K562 (cell line): Measurements from ENCODE around the gene CFAP410. TPM values are rescaled to one million over a fixed set of nuclear protein-coding genes. Genes with fewer than 3 reads are reported as not detected.
A peak's percentile ranks its signal among the peaks of the same experiment; 100 is the strongest.

Source experiments
- ATAC-seq: fragments of 200-7000 bp; cut with Tn5 transposase; 3 replicates; pipeline ENCODE4 v1.9.1; 2020; ENCODE audit warnings: moderate library complexity
- BruUV-seq: library from RNA; stranded (reverse); fragments of 400-500 nt; replicated peaks from 2 replicates; lab custom pipeline; 2021; lab: Mats Ljungman, UMichigan
- CTCF ChIA-PET: fragments of 300-600 bp; formaldehyde crosslinking; extraction: SDS; loops from one replicate; lab custom pipeline; 2021; ENCODE audit warnings: low intra/inter-chr PET ratio; lab: Yijun Ruan, JAX
- POLR2A ChIA-PET: fragments of 300-600, 350-650 bp; sonication (Branson Sonifier 250); formaldehyde crosslinking; extraction: SDS; loops from one replicate; lab custom pipeline; 2021; ENCODE audit warnings: antibody characterized with exemption, inconsistent platforms; lab: Yijun Ruan, JAX
- DNase-seq, 4 experiments: peaks; one replicate each; pipeline versions ENCODE4 v3.0.0 to v3.0.0-alpha.2; 2011 to 2018; ENCODE audit warnings: low spot score in 3 of 4, mixed read lengths in 3 of 4; ENCODE audit errors: extremely low read depth in 1 of 4
- FAIRE-seq: peaks from 2 replicates; lab custom pipeline; 2011; peaks lifted over from hg19 to GRCh38; lab: Jason Lieb, UNC
- H2AFZ ChIP-seq: 2 replicates; pipeline ENCODE4 v1.6.0; 2011; ENCODE audit warnings: low read depth, low read length, control low read depth, inconsistent platforms
- H3K27ac ChIP-seq: fragments of 200-600 bp; 3 replicates; pipeline ENCODE4 v1.8.0; 2011; ENCODE audit warnings: low read depth, mild to moderate bottlenecking, control low read depth, inconsistent platforms, low read length, moderate library complexity, mixed read lengths; ENCODE audit errors: extremely low read depth
- H3K27me3 ChIP-seq, 2 experiments: fragments of 300-600 bp in 1 of 2; 2 replicates in 1 of 2; 3 replicates in 1 of 2; pipeline versions ENCODE4 v1.6.0 to v1.8.0; 2011; ENCODE audit warnings: inconsistent platforms in 2 of 2, low read length in 2 of 2, mild to moderate bottlenecking in 1 of 2, mixed read lengths in 1 of 2, moderate library complexity in 1 of 2; ENCODE audit not compliant: control insufficient read depth in 2 of 2, insufficient read depth in 2 of 2
- H3K36me3 ChIP-seq: fragments of 300-600 bp; 3 replicates; pipeline ENCODE4 v1.8.0; 2011; ENCODE audit warnings: mild to moderate bottlenecking, low read length, inconsistent platforms; ENCODE audit not compliant: control insufficient read depth, insufficient read depth
- H3K4me1 ChIP-seq, 2 experiments: fragments of 200-600 bp in 1 of 2; replicated peaks in 1 of 2; 2 replicates in 1 of 2; 3 replicates in 1 of 2; pipeline versions ENCODE4 v1.5.1 to v1.8.0; 2011; ENCODE audit warnings: inconsistent platforms in 2 of 2, low read length in 2 of 2, mild to moderate bottlenecking in 1 of 2, mixed read lengths in 1 of 2, moderate library complexity in 1 of 2; ENCODE audit not compliant: control insufficient read depth in 2 of 2, insufficient read depth in 2 of 2
- H3K4me2 ChIP-seq: 2 replicates; pipeline ENCODE4 v1.6.1; 2011; ENCODE audit warnings: low read length, control low read depth, inconsistent platforms, mixed read lengths; ENCODE audit not compliant: insufficient read depth
- H3K4me3 ChIP-seq: fragments of 200-600 bp; sonication (generic), shearing (Covaris generic); 2 replicates; pipeline ENCODE4 v1.5.1; 2016; ENCODE audit warnings: control low read depth, inconsistent platforms
- H3K79me2 ChIP-seq: fragments of 200-600 bp; 3 replicates; pipeline ENCODE4 v1.8.0; 2011; ENCODE audit warnings: low read length, inconsistent platforms; ENCODE audit not compliant: control insufficient read depth, insufficient read depth
- H3K9ac ChIP-seq, 2 experiments: 2 replicates each; pipeline versions ENCODE4 v1.6.0 to v1.6.1; 2011; ENCODE audit warnings: low read depth in 2 of 2, low read length in 2 of 2, control low read depth in 1 of 2, inconsistent platforms in 1 of 2, mild to moderate bottlenecking in 1 of 2, mixed read lengths in 1 of 2; ENCODE audit not compliant: insufficient read depth in 1 of 2
- H3K9me1 ChIP-seq: one replicate; pipeline ENCODE4 v1.6.0; 2011; ENCODE audit warnings: inconsistent platforms, mild to moderate bottlenecking, low read length, moderate library complexity; ENCODE audit not compliant: control insufficient read depth, insufficient read depth
- H3K9me3 ChIP-seq: replicated peaks from 2 replicates; pipeline ENCODE4 v1.5.1; 2011; ENCODE audit warnings: low read depth, low read length, inconsistent platforms; ENCODE audit not compliant: control insufficient read depth, insufficient read depth
- H4K20me1 ChIP-seq: replicated peaks from 2 replicates; pipeline ENCODE4 v1.6.1; 2011; ENCODE audit warnings: low read length, inconsistent platforms, mixed read lengths; ENCODE audit not compliant: control insufficient read depth, insufficient read depth
- POLR2G ChIP-seq: fragments of 200-400 bp; formaldehyde crosslinking; IDR thresholded peaks from 2 replicates; pipeline ENCODE4 v1.6.1; 2017; ENCODE audit warnings: low read depth, mild to moderate bottlenecking, antibody characterized with exemption, low read length, moderate library complexity
- PYGO2 ChIP-seq: fragments of 450-650 bp; IDR thresholded peaks from 2 replicates; pipeline ENCODE4 v1.6.1; 2016; ENCODE audit warnings: mild to moderate bottlenecking, missing genetic modification characterization, moderate library complexity, missing compliant biosample characterization
- WGBS: fragments of 100-300 bp; shearing (Covaris generic); methylation state at CpG from one replicate; pipeline ENCODE4 v1.1.6; 2016; ENCODE audit warnings: low coverage, mixed read lengths; ENCODE audit not compliant: insufficient coverage; ENCODE audit errors: missing lambda C conversion rate; 5-methylcytosine and 5-hydroxymethylcytosine counted together
- in situ Hi-C: fragments of 300-500 bp; cut with MboI; formaldehyde crosslinking; loops from 4 replicates; pipeline ENCODE4 v1.15.0; 2018; ENCODE audit warnings: inconsistent platforms, mixed read lengths
- intact Hi-C: fragments of 100-400 bp; cut with micrococcal nuclease; formaldehyde crosslinking; loops from 2 replicates; pipeline ENCODE4 v1.14.2; 2022
- polyA plus RNA-seq, 8 experiments: library from polyadenylated mRNA; depleted of rRNA in 4 of 8; stranded (reverse) in 5 of 8; unstranded in 3 of 8; fragments of >200 nt; fragmentation: Nextera tagmentation in 2 of 8; fragmentation: Illumina TruSeq in 1 of 8; extraction: Ambion mirVana in 2 of 8; extraction: Trizol in 1 of 8; gene quantifications; 2 replicates each; pipeline versions ENCODE4 v1.2.1 to v1.2.3, GENCODE V29; 2011 to 2014; ENCODE audit warnings: inconsistent platforms in 1 of 8, missing spikeins in 1 of 8
- total RNA-seq, 7 experiments: library from RNA; depleted of rRNA in 6 of 7; stranded (reverse); fragments of >200 nt in 6 of 7; fragmentation: Illumina TruSeq in 2 of 7; extraction: Trizol in 2 of 7; gene quantifications; 2 replicates each; pipeline versions ENCODE4 v1.2.1 to v1.2.3, GENCODE V29; 2011 to 2021; ENCODE audit warnings: low replicate concordance in 1 of 7
- TF ChIP-seq, protein P1 (sequence below): sonication (generic); formaldehyde crosslinking; IDR thresholded peaks from 2 replicates; pipeline ENCODE4 v1.8.1; 2023; ENCODE audit warnings: mild to moderate bottlenecking, missing genetic modification reagents
- TF ChIP-seq, protein P2 (sequence below): sonication (generic); formaldehyde crosslinking; IDR thresholded peaks from 2 replicates; pipeline ENCODE4 v1.9.0; 2022; ENCODE audit warnings: mild to moderate bottlenecking, missing genetic modification reagents

The CFAP410 gene
- total and polyA plus RNA-seq, 9 of the 15 experiments (the other 6 are each of a cell fraction or from before 2014, with no cell fraction given): 0.07 to 17.3 (median 2.3) TPM

DNA sequence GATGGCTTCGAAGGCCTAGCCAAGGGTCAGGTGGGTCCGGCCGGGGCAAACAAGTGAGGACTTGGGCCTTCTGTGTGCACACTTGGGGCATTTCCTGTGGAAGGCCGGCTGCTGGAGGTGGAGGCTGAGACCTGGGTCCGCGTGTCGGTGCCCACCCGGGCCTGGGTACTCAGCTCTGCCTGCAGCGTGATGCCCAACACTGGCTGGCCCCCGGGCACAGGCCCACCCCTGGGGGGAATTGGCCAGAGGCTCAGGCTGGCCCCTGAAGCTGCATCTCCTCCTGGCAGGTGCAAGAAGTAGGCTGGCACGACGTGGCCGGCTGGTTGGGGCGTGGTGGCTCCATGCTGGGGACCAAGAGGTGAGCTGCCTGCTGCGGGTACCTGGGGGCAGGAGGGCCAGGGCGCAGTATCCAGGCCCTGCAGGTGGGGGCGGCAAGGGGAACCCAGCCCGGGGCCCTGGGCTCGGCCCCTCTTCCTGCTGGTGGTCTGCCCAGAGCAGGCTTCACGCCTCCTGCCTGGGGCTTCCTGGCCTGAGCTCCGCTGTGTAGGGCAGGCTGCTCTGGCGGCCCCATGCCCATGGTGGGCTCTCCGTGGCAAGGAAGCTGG lies 17.2 kb downstream of the CFAP410 start (continued):
- TF ChIP-seq, protein P1, sequence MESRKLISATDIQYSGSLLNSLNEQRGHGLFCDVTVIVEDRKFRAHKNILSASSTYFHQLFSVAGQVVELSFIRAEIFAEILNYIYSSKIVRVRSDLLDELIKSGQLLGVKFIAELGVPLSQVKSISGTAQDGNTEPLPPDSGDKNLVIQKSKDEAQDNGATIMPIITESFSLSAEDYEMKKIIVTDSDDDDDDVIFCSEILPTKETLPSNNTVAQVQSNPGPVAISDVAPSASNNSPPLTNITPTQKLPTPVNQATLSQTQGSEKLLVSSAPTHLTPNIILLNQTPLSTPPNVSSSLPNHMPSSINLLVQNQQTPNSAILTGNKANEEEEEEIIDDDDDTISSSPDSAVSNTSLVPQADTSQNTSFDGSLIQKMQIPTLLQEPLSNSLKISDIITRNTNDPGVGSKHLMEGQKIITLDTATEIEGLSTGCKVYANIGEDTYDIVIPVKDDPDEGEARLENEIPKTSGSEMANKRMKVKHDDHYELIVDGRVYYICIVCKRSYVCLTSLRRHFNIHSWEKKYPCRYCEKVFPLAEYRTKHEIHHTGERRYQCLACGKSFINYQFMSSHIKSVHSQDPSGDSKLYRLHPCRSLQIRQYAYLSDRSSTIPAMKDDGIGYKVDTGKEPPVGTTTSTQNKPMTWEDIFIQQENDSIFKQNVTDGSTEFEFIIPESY (CRISPR knock-in tag): no peak

DNA sequence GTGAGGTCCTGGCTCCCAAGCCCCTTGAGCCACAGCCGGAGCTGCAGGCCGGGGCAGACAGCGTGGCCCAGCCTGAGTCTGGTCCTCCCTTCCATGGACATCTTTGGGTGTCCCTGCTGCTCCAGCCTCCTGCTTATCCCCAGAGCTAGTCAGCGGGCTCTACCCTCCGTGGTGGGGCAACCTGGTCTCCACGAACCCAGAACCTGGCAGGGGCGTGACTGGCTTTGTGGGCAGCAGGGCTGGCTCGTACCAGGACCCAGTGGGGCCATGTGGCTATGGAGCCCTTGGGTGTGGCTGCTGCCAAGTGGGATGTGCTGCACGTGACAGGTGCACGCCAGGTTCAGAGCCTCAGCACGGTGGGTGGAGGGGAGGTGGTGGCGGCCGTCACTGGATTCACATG lies 18.3 kb downstream of the CFAP410 start:
- Histone ChIP-seq H3K9ac (no peak overlapping the region), H2AFZ (no peak overlapping the region), H4K20me1 (0 out of 2 replicates have a peak, but pooled peaks cover 5% of the 10 kb centered on the region), H3K27me3 (no peaks in the 10 kb centered on the region), H3K4me3 (no peak overlapping the region), H3K27ac (no peak overlapping the region), H3K9me3 (no peaks in the 10 kb centered on the region), H3K4me2 (no peak overlapping the region), H3K9me1 (no peaks in the 10 kb centered on the region), H3K79me2 (no peaks in the 10 kb centered on the region), H3K4me1 (peaks cover 0 to 29% of the 10 kb centered on the region in 2 experiments; a peak in 1 of 5 replicates), H3K36me3 (peaks cover 85% of the 10 kb centered on the region; the same call in 2 of the 3 replicates)
- ChIA-PET CTCF (no interaction called here), POLR2A (interaction anchor here (0.6 to 1.5 kb wide), 3 partner anchors 8 to 17 kb away, joined by 3 to 4 read pairs (median 3); no protein-coding TSS in a partner anchor)
- WGBS: 94% methylated on average over 13 of the region's 13 CpGs
- in situ Hi-C loops (no loop called here), intact Hi-C loops (no loop called here)
- TF ChIP-seq, protein P2, sequence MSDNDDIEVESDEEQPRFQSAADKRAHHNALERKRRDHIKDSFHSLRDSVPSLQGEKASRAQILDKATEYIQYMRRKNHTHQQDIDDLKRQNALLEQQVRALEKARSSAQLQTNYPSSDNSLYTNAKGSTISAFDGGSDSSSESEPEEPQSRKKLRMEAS: 0 out of 2 replicates have a peak, but pooled peaks have one; percentile 18
- TF ChIP-seq POLR2G: peak; percentile 51
- no peak for TF ChIP-seq PYGO2
- FAIRE-seq (no peak), DNase-seq (no peak), ATAC-seq (no peak)
- BruUV-seq: no TSS peak
